ENCODE measurements around the gene OR4A16. TPM values are rescaled to one million over a fixed set of nuclear protein-coding genes. Genes with fewer than 3 reads are reported as not detected.

Gene OR4A16
- total and polyA plus RNA-seq, 2 of the 4 experiments (the other 2 are of a cell fraction), result not detected

DNA sequence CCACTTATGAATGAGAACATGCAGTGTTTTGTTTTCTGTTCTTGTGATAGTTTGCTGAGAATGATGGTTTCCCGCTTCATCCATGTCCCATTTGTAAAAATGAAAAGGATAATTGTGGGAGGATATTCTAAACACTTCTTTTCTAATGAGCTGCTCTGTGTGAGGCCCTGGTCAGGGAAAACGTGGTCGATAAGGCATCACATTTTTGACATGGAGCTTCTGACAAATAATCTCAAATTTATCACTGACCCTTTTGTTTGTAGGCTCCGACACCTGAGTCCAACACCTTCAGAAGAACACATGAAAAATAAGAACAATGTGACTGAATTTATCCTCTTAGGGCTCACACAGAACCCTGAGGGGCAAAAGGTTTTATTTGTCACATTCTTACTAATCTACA lies 24.7 kb downstream of the OR4A16 start, which contains the start of gene OR4A15:
OR4A15 (plus strand) TSS at position 301 of the 400 bp plus-strand sequence; CDS start at position 301, 0 bp downstream.
- Histone ChIP-seq H2BK20ac (ENCODE audit: low read depth, low read length) (no peak within 1 kb of the TSS), H4K5ac (ENCODE audit: low read depth, low read length) (no peak within 1 kb of the TSS), H2BK5ac (ENCODE audit: low read depth, low read length, poor library complexity, severe bottlenecking) (no peak within 1 kb of the TSS), H3K4me1 (ENCODE audit: control insufficient read depth, insufficient read depth, low read length) (no peaks in the 10 kb centered on the region), H3K79me1 (ENCODE audit: low read depth in 1 of 2, low read length in 2 of 2) (no peaks in the 10 kb centered on the region), H2AK9ac (replicated peaks; ENCODE audit: low read depth, low read length, poor library complexity) (no peak within 1 kb of the TSS), H4K20me1 (ENCODE audit: insufficient read depth, low read length) (no peaks in the 10 kb centered on the region), H3K4ac (ENCODE audit: low read depth, low read length) (no peak within 1 kb of the TSS), H3K36me3 (ENCODE audit: control insufficient read depth, insufficient read depth, low read length) (no peaks in the 10 kb centered on the region), H3K9me1 (ENCODE audit: insufficient read depth, low read length) (no peaks in the 10 kb centered on the region), H3K4me3 (ENCODE audit: insufficient read depth, low read depth, low read length) (no peak within 1 kb of the TSS), H3K4me2 (ENCODE audit: low read depth, low read length) (no peak within 1 kb of the TSS), H2BK120ac (ENCODE audit: low read depth, low read length) (no peak within 1 kb of the TSS), H2AFZ (replicated peaks; ENCODE audit: low read length, poor library complexity) (no peak within 1 kb of the TSS), H3K27ac (ENCODE audit: insufficient read depth, low read length) (no peak within 1 kb of the TSS), H3K27me3 (ENCODE audit: control insufficient read depth, insufficient read depth, low read length) (no peaks in the 10 kb centered on the region), H3K9me3 (ENCODE audit: control insufficient read depth, insufficient read depth, low read length) (peaks cover 8% of the 10 kb centered on the region), H4K8ac (ENCODE audit: low read depth in 2 of 2, low read length in 2 of 2) (no peak within 1 kb of the TSS), H2BK15ac (ENCODE audit: low read depth, low read length) (no peak within 1 kb of the TSS), H3K56ac (ENCODE audit: extremely low read depth, insufficient read depth, low read length) (no peak within 1 kb of the TSS), H3K23ac (ENCODE audit: low read depth, low read length) (no peak within 1 kb of the TSS), H3K18ac (ENCODE audit: low read depth, low read length) (no peak within 1 kb of the TSS), H4K91ac (ENCODE audit: insufficient read depth, low read depth, low read length) (no peak within 1 kb of the TSS), H2AK5ac (ENCODE audit: low read depth, low read length) (no peak within 1 kb of the TSS), H3K9ac (ENCODE audit: low read depth, low read length) (no peak within 1 kb of the TSS), H3K14ac (replicated peaks; ENCODE audit: low read depth, low read length) (no peak within 1 kb of the TSS)
- dilution Hi-C loops (cut with HindIII; ENCODE audit: low sequenced_read_pairs, unreplicated experiment) (no loop called here), in situ Hi-C loops (cut with MboI; ENCODE audit: low sequenced_read_pairs) (no loop called here), intact Hi-C loops (cut with micrococcal nuclease) (no loop called here)
- DNase-seq (no peak), ATAC-seq (ENCODE audit: low read depth) (no peak)
- POLR2A ChIA-PET (ENCODE audit: unreplicated experiment), result no interaction called here
- no CpG with 5 or more reads among the region's 4 CpGs for WGBS, 2 experiments (ENCODE audit: extremely low coverage in 2 of 2, insufficient read length in 1 of 2)
- no peak for TF ChIP-seq POLR2A (IDR thresholded peaks at IDR 0.05; ENCODE audit: low read depth, low read length)
- TF ChIP-seq MXI1 (IDR thresholded peaks at IDR 0.05; ENCODE audit: borderline replicate concordance, low read depth, low read length), result no peak
- TF ChIP-seq, protein P1, sequence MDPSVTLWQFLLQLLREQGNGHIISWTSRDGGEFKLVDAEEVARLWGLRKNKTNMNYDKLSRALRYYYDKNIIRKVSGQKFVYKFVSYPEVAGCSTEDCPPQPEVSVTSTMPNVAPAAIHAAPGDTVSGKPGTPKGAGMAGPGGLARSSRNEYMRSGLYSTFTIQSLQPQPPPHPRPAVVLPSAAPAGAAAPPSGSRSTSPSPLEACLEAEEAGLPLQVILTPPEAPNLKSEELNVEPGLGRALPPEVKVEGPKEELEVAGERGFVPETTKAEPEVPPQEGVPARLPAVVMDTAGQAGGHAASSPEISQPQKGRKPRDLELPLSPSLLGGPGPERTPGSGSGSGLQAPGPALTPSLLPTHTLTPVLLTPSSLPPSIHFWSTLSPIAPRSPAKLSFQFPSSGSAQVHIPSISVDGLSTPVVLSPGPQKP (IDR thresholded peaks at IDR 0.05; ENCODE audit: borderline replicate concordance, low read depth, low read length), result no peak
- TF ChIP-seq MAFK (IDR thresholded peaks at IDR 0.05; ENCODE audit: low read depth, low read length), result no peak
- TF ChIP-seq RFX5 (IDR thresholded peaks at IDR 0.05; ENCODE audit: low read depth, low read length), result no peak
- no peak for TF ChIP-seq BHLHE40 (IDR thresholded peaks at IDR 0.05; ENCODE audit: low read depth, low read length)
- TF ChIP-seq CHD1 (IDR thresholded peaks at IDR 0.05; ENCODE audit: low read depth, low read length), result no peak
- no peak for TF ChIP-seq FOS (IDR thresholded peaks at IDR 0.05; ENCODE audit: low read depth, low read length)
- TF ChIP-seq, protein P2, sequence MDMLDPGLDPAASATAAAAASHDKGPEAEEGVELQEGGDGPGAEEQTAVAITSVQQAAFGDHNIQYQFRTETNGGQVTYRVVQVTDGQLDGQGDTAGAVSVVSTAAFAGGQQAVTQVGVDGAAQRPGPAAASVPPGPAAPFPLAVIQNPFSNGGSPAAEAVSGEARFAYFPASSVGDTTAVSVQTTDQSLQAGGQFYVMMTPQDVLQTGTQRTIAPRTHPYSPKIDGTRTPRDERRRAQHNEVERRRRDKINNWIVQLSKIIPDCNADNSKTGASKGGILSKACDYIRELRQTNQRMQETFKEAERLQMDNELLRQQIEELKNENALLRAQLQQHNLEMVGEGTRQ (IDR thresholded peaks at IDR 0.05; ENCODE audit: low read depth, low read length), result no peak
- TF ChIP-seq RAD21 (IDR thresholded peaks at IDR 0.05; ENCODE audit: low read length), result no peak
- TF ChIP-seq, protein P3, sequence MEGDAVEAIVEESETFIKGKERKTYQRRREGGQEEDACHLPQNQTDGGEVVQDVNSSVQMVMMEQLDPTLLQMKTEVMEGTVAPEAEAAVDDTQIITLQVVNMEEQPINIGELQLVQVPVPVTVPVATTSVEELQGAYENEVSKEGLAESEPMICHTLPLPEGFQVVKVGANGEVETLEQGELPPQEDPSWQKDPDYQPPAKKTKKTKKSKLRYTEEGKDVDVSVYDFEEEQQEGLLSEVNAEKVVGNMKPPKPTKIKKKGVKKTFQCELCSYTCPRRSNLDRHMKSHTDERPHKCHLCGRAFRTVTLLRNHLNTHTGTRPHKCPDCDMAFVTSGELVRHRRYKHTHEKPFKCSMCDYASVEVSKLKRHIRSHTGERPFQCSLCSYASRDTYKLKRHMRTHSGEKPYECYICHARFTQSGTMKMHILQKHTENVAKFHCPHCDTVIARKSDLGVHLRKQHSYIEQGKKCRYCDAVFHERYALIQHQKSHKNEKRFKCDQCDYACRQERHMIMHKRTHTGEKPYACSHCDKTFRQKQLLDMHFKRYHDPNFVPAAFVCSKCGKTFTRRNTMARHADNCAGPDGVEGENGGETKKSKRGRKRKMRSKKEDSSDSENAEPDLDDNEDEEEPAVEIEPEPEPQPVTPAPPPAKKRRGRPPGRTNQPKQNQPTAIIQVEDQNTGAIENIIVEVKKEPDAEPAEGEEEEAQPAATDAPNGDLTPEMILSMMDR (conservative IDR thresholded peaks at IDR 0.05; ENCODE audit: low read depth, low read length), result no peak
- no peak for TF ChIP-seq MAZ (IDR thresholded peaks at IDR 0.05; ENCODE audit: borderline replicate concordance, low read depth, low read length)
- TF ChIP-seq SMC3 (IDR thresholded peaks at IDR 0.05; ENCODE audit: low read depth, low read length), result no peak
- TF ChIP-seq NFE2L2 (IDR thresholded peaks at IDR 0.05; ENCODE audit: low read depth, low read length), result no peak
- TF ChIP-seq RCOR1 (IDR thresholded peaks at IDR 0.05; ENCODE audit: insufficient replicate concordance, low read length), result no peak
- TF ChIP-seq CEBPB (IDR thresholded peaks at IDR 0.05; ENCODE audit: low read depth, low read length), result no peak
- BruUV-seq (replicated peaks), result no TSS peak
- CTCF ChIA-PET, result no interaction called here
